Muscle of arm (tissue), 12 donors: ENCODE results near the gene AGPS. TPM values are rescaled to one million over a fixed set of nuclear protein-coding genes. Genes with fewer than 3 reads are reported as not detected.

Experiments used
- DNase-seq: peaks from one replicate; pipeline ENCODE4 v3.0.0-alpha.2; 2013
- polyA plus RNA-seq, 12 donors: library from polyadenylated mRNA; unstranded; fragments of 120-200 nt; gene quantifications; one replicate each; pipeline ENCODE4 v1.2.1, GENCODE V29; 2013; ENCODE audit not compliant: insufficient read length in 12 of 12

Gene AGPS
- polyA plus RNA-seq, 12 donors = 15.8 to 34.3 (median 29.1) TPM; not detected in 1

DNA sequence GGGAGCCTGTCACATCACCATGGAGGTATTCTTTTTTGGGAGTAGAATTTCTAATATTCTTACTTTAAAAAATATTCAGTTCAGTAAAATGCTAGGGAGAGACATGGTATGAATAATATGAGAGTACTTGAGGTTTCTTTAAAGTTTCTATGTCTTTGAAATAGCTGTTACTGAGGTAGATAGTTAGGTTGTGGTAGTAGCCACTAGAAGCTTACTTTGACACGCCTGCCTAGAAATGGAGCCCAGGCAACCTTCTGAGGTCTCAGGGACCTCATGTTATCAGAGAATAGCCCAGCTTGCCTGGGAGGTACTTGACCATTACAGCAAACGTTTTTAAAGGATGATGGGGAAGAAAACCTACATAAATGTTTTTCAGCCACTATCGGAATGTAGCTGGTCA is 131.2 kb downstream of the AGPS start:
- no peak for DNase-seq

DNA sequence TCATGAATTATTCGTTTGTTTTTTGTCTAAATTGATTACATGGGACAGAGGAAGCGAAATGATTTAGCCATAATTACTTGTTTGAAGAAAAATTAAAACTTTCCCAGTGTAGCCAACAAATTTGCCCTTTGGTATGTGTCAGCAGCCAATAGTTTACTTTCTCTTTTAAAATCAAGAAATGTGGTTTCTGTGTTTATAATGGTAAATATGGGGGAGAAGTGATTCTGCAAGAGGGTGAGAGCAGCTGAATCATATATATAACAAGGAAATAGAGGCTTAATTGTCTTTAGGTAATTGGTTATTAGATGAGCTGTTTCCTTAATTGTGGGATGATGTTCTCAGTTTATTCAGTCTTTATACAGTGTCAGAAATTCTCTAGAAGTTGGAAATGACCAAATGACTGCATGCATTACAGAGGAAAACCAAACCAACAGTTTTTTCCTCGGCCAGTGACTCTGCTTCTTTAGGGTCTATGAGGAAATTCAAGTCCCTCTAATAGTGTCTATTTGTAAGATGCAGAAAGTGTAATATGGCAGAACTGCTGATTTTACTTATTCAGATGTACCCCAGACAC is 132.9 kb downstream of the AGPS start:
- no peak for DNase-seq

DNA sequence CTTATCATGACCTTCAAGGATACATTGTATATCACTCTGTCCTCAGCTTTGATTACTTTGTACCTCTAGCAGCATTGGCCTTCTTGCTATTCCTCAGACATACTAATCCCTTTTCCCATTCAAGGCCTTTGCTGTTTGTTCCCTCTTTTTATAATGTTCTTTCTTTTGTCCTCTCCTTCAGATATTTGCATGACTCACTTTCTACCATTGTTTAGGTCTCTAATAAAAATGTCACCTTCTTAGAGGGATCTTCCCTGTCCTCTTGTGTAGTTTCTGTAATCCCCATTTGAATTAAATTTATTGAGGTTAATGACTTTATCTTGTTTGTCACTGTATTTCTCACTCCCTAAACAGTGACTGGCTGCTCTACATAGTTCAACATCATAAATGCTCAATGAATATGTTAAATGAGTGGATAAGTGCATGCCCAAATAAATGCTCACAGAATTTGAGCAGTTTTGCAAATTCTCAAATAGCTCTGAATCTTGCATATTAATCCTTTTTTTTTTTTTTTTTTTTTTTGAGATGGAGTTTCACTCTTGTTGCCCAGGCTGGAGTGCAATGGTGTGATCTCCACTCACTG is 135.9 kb downstream of the AGPS start:
- DNase-seq = no peak

DNA sequence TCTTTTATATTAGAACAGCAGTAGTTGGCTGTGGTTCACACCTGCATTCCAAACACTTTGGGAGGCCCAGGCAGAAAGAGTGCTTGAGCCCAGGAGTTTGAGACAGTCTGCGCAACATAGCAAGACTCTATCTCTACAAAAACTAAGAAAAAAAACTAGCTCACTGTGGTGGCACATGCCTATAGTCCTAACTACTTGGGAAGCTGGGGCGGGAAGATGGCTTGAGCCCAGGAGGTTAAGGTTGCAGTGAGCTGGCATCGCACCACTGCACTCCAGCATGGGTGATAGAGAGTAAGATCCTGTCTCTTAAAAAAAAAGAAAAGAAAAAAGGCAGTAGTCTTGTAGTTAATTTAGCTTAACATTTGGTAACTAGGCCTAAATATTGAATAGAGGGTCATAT is 136.6 kb downstream of the AGPS start:
- DNase-seq = no peak

DNA sequence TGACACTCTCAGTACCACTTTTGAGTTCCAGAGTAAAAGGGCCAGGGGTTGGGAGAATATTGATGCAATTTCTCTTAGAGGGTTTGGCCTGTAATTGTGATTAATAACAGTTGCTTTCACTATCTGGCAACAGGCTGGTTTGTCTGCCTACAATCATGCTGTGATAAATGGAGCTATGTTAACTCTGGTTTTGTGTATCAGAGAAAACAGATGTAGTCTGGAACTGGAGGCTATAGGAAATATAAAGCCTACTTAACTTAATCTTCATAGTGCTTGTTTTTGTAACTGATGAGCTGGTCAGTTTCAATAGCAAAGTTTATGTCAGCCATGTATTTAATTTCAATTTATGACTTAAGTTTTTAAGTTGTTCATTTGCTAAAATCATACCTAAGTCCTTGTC is 138.0 kb downstream of the AGPS start:
- DNase-seq = no peak

DNA sequence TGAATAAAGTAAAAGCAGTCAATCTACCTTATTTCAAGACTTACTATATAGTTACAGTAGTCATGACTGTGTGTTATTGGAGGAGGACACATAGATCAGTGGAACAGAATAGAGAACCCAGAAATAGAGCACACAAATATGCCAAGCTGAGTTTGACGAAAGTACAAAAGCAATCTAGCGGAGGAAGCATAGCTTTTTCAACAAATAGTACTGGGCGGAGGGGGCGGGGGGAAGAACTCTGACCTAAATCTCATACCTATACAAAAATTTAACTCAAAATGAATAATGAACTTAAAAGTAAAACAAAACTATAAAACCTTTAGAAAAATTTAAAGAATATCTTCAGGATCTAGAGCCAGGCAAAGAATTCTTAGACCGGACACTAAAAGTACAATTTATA is 139.1 kb downstream of the AGPS start:
- DNase-seq = no peak

DNA sequence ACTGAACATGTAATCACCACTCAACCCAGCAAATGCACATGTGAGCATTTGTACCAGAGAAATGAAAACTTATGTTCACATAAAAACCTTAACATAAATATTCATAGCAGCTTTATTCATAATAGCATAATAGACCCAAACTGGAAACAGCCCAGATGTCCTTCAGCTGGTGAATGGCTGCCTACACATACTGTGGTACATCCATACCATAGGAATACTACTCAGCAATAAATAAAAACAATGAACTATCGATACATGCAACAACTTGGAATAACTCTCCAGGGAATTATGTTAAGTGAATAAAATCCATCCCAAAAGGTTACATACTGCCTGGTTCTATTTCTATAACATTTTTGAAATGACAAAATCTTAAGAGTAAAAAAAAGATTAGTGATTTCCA is 140.0 kb downstream of the AGPS start:
- no peak for DNase-seq

DNA sequence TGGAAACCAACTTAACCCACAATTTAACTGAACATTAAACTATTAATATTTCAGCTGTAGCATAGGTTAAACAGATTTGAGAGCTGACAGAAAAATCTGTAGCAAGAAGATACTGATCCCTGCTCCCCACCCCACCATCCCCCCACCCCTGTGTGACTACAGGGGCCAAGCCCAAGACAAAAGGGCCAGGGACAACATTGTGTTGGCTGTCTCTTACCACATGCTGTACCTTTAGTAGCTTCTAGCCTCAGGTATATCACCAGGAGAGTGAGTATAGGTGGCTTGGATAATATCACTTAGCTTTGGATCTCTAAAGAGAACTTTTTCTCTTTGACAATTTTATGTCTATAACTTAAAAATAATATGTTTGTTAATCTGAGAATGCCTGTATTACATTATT is 140.7 kb downstream of the AGPS start:
- no peak for DNase-seq

DNA sequence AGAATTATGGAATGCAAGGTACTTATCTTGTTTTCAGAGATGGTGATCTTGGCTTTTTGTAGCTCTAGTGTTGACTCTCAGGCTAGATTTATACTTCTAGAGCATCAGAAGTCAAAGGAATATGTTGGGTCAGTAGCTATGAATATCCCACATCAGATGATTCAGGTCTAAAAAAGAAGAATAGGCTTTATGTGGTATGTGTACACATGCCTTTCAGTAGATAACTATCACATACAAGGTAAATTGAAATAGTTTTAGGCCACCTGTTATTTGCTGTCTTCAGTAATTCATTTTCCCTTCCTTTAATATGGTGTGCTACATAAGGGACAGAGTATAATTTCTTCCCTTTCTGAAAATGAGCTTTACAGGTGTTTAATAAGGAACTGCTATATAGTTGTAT is 142.4 kb downstream of the AGPS start:
- no peak for DNase-seq

DNA sequence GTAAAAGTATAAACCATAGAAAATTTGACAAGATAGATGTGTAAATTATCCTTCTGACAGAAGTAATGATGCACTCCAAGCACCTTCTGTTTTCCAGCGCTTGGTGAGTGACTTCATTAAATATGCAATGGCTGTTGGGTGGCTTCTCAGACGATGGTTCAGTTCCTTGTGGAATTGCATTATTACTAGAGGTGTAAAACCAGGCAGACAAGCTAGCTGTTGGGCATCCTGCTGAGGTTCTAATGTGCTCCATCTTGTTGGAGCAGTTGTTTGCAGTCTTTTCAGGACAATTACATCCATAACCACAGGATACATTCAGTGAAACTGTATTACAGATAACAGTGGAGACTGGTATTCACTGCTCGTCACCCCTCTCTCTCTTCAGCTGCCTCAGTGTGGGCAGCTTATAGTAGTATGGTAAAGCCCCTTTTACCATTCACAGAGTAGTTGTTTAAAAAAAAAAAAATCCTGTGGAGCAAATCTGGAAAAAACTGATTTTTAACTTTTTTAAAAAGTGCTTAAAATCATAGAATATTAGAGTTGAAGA is 143.5 kb downstream of the AGPS start:
- no peak for DNase-seq

DNA sequence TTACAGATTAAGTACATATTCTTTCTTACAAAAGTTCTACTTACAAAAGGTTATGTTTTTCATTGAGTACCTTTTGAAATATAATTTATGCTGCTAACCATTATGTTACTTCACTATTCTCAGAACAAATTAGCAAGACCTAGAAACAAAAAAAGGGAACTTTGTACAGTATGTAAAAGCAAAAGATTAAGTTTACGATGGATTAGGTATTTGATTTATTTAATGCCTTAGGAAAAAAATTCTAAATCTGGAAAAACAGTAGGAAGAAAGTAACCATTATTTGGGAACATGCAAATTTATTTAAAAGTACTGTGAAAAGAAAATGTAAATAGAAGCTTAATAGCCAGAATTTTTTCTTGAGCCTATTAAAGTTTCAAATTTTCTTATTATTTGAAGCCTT is 144.6 kb downstream of the AGPS start:
- DNase-seq = no peak

DNA sequence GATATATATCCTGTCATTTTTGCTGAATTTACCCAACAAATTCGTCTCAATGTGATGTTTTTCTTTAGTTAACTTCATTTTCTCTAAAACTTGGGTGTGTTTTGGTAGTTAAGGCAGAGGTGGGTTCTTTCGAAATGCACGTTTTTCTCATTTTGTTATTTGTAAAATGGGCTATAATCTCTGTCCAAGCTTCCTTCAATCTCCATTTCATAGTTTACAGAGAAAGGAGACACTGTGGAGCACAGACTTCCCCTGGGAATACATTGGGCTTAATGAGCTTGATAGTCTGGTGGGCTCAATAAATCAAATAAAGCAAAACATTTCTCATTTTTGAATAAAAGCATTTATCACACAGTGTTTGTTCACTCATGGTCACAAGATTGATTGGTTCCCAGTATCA is 145.1 kb downstream of the AGPS start:
- no peak for DNase-seq

DNA sequence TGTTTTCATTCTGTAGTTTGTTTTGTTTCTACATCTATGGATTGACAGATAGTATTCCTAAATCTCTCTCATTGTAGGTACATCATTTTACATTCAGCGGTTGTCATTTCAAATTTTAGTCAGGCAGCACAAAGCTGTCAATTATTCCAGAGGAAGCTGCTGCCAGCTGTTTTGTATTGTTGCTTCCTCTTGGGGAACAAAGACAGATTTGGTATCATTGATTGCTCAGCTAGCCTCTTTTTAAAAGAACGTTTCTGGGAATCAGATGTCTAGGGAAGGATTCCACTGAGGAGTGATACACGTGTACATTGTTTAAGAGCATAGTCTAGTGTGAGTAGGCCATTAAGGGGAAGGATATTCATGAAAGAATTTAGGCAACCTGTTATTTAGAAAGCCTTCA is 145.8 kb downstream of the AGPS start:
- no peak for DNase-seq

DNA sequence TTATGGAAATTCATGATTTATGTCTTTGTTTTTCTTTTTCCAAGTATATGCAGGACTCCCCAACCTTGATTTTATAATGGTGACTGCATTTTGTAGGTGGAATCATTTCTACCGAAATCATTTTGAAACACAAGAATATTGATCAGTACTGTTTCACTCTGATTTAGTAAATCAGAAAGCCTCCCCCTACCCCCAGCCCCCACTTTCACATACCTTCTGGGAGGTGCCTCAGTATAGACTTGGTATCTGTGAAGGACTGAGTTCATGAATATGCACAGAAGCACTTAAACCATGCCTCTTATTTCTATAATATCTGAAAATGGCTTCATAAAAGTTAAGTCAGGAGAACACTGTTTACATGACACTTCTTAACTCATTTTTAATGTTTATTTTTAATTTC is 147.7 kb downstream of the AGPS start:
- no peak for DNase-seq

DNA sequence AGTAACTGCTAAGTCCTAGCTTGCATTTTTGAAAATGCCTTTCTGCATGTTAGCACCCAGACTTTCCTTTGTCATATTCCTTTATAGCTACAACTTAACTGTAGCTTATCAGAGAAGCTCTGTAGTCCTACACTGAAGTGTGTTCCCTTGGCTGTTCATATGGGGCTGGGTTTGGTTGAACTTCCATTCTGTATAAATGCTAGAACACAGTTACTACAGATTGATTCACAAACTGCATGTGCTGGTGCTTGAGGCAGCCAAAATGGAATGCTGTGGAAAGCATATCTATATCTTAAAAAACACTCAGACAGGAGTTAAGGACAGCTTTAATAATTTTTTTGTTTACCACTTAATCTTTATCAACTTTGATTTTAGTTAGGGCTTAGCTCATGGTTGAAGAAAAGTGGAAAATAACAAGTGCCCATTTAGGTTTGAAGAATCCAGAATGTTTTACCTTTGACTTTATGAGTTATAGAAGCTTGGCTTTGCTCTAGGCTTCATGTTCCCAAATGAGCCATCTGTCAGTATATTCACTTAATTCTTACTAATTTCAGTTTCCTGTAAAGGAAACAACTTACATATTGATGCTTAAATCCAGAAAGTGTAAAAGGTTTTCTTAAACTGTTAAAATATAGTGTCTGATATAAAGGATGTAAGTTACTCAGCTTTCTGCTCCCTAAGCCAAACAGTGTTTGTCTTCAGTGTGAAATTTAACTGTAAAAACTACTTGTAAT is 148.9 kb downstream of the AGPS start:
- DNase-seq = no peak

DNA sequence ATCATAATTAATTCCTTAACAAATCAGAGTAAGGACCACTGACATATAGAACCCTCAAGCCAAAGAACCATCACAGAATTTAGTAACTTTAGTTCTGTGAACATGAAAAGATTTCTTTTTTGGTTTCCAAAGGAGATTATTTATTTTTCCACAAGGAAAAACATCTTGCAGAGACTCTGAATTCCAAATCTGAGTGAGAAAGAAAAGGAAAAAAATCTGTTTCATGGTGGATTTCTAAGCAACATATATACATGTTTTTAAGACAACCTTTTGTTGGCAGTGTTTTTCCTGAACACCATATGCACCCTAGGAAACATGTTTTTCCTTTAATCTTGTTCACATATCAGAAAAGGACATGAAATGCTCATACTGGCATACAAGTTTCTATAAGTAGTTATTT is 149.8 kb downstream of the AGPS start:
- DNase-seq = no peak

DNA sequence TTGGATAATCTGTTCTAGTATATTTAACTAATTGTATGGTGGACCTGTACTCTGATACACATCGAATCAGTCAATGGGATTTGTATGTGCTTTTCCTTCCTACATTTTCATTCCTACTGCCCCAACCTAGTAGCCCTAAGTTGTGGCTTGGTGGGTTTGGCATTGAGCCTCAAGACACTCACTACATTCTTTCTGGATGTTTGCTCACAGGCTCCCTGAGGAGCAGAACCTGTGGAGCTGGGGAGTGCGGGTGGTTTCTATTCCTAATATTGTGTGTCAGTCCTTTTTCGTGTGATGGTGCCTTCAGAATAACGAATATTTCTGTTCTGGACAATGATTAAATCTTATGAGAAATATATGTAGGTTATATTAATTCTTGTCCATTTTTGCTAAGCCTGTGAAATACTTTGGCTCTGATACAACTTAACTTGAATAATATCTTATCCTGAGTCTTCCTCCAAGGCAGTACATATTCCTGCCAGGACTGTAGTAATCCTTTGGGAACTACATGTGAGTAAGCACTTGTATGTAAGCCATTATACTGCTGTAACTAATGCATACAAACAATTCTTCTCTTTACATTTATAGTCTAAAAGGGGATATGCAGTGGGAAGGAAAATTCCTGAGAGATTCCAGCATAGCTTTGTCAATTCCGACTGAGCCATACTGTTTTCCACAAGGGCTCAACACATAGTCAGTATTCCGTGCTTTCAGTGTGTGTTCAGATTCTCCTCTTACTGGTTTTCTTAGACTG is 150.6 kb downstream of the AGPS start:
- DNase-seq = peak; percentile 81

DNA sequence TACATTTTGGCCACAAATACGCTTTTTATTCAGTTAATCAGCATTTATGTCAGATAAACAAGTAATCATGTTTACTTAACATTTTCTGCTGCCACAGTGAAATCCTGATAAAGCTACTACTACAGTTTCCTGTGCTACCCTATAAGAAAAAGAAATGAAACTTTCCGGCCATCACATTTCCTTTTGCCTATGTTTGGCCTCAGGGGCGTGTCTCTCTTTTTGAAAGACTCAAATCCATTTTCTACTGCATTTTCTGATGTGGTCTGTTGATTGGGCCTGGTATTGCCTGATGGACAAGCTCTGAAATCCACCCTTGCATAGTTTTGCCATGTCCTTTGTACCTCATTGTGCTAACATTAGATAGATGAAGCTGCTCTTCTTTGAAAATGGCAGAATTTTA is 152.6 kb downstream of the AGPS start:
- DNase-seq = no peak

DNA sequence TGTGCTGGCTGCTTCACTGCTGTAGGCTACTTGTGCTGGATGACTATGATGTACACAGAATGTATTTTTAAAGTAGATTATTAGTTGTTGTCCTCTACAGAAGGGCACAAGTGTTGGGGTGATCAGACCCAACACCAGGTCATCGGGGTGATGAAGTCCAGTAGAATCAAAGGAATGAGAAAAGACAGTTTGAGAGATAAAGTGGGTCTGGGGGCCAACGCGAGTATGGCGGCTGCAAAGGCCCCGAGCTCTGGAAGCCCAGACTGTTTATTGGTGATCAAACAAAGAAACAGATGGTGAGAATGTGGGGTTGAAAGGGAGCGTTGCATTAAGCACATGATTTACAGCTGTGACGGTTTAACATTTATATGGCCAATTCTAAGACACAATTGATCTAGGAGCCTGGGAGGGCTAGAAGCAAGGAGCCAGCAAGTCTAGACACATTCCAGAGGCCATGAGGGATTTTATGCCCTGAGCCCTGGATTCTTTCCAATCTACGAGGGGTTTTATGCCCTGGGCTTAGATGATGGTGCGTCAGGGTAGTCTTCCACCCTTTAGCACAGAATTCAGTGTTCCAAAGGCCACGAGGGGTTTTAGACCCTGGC is 153.5 kb downstream of the AGPS start:
- DNase-seq = no peak

DNA sequence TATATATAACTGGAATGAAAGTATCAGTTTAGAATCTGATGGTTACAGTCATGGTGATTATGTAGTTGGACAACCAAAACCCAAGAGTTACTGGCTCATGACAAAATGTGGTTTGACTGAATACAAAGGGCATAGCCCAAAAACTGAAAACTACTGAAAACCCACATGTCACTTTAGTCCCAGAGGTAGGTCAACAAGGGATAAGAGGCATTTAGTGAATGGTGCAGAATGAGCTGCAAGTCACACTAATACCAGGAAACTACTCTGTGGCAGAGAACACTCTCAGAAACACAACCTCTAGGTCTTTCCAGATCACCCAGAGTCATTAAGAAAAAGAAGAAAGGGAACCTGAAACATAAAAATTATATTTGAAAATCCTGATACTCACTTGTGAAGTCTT is 154.5 kb downstream of the AGPS start:
- no peak for DNase-seq

DNA sequence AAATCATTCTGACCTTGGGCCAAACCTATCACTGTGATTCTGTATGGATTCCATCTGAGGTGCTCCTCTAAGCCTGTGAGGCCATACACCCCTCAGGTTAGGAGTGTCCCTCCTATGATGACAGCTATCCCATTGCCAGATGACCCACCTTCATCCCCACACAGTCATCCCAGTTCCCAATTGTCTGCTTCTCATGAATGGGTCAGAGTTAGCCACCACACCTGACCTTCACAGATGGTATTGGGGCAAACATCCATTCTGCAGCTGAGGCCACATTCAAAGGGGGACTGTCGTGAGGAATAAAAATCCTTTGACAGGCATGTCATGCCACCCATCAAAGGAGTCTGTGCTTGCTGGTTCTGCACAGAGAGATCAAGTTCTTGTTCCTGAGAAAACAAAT is 155.2 kb downstream of the AGPS start:
- DNase-seq = no peak

DNA sequence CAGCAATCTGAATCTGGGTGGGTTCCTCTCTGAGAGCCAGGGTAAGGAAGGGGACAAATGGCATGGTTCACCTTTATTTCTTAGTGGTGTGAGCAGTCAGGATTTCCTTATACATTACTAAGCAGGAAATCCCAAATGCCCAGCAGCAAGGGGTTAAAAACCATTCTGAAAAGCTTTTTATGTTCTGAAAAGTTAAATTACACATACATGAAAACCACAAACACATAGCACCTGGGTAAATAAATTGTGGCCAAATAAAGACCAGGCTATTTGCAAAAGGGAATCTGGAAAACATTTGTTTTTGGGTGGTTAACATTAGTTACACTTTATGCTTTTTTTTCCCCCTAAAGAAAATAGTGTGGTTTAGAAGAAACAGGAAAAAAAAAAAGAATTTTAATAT is 156.1 kb downstream of the AGPS start:
- DNase-seq = no peak
